ENCODE data around the gene GOLPH3L.
"Not testable (repeated sequence)": the region's sequence is repeated elsewhere in the genome, so short reads cannot be mapped to it uniquely, and the experiment has no call there.

GOLPH3L gene

DNA sequence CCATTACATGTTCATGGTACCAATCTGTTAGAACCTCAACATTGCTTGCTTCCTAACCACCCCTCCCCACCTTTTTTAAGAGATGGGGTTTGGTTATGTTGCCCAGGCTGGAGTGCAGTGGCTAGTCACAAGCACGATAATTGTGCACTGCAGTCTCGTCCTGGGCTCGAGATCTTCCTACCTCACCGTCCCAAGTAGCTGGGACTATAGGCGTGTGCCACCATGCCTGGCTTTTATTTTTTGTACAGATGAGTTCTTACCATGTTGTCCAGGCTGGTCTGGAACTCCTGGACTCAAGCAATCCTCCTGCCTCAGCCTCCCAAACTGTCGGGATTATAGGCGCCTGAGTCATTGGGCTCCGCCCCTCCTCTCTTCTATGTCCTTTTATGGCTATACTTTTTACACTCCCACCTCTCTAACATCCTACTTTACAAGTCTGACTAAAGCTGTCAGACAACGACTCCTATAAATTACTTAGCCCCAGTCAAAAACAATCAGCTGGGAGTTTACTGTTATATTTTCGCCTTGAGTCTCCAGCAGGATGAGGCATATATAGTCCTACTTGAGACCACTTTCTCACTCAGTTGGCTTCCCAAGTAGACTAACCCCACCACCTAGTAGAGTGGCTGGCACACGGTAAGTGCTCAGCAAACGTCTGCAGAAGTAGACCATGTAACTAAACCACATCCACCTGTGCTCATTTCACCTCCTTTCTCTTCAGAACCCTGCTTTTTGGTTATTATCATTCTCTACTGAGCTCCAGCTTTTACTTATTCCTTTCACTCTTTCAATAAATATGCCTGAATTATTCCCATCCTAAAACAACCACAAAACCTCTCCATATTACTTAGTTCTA, 81.4 kb downstream of the GOLPH3L start:
- DNase-seq (ENCODE audit: low read depth) = peak; percentile 49

DNA sequence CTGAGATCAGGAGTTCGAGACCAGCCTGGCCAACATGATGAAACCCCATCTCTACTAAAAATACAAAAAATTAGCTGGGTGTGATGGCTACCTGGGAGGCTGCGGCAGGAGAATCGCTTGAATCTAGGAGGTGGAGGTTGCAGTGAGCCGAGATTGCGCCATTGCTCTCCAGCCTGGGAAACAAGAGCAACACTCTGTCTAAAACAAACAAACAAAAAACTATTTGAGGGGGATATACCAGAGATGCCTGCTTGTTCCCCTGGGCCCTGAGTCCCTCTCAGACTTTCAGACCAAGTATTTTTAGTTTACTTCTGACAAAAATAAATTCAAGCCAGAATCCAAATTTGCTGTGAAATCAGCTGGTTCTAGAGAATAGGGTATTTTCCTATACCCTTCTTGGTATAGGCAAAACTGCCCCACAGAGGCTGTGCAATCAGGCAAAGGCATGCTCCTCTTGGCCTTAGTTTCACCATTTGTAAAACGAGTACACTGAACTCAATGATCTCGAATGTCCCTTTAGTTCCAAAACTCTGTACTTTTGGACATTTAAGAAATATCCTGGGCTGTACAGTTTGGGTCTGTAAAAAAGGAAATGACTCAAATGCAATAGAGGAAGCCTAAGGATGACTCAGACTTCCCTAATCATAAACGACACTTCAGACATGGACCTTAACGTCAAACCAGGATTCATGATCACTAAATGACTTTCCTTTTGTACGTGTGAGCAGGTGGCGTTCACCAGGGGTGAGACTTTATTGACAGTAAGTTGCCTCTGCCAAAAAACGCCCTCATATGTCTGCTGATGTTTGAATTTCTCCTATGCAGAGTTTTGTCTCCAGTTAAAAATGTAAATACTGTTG, 83.7 kb downstream of the GOLPH3L start:
- DNase-seq (ENCODE audit: low read depth) = peak; percentile 63

DNA sequence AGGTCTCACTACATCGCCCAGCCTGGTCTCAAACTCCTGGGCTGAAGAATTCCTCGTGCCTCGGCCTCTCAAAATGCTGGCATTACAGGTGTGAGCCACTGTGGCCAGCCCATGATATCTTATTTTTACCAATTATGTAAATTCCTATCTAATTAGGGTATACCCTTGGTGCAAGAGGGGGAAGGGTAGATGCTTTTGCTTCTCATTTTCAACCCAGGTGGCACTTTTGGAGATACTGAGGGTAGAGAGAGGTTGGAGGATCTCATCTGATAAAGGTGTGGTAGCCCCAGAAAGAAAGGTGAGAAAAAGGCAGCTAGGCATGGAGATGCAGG, 85.0 kb downstream of the GOLPH3L start:
- DNase-seq (ENCODE audit: low read depth) = no peak

DNA sequence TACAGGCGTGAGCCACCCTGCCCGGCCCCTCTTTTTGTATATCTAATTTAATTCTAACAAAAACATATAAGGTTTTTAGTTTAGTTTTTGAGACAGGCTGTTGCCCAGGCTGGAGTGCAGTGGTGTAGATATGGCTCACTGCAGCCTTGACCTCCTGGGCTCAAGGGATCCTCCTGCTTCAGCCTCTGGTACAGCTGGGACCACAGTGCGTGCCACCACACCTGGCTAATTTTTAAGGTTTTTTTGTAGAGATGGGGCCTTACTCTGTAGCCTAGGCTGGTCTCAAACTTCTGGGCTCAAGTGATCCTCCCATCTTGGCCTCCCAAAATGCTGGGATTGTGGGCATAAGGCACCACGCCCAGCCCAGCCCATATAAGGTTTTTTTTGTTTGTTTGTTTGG, 86.4 kb downstream of the GOLPH3L start:
- no peak for DNase-seq (ENCODE audit: low read depth)

DNA sequence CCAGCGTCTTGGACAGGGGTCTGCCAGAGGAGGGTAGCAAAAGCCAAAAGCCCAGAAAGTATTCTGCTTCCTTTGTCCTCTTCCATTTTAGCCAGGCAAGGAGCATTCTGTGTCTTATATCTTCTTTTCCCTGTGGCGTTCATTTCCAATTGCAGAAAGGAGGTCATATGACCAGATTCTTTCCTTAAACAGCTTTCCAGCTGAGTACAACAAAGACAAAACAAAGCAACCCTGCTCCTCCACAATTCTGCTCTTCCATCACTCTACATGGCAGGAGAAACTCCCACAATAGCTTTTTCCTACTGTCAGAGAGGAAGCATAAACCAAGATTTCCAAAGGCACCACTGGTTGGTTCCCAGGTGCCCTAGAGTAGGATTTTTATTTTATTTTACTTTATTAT, 87.2 kb downstream of the GOLPH3L start:
- DNase-seq (ENCODE audit: low read depth) = peak; percentile 77

DNA sequence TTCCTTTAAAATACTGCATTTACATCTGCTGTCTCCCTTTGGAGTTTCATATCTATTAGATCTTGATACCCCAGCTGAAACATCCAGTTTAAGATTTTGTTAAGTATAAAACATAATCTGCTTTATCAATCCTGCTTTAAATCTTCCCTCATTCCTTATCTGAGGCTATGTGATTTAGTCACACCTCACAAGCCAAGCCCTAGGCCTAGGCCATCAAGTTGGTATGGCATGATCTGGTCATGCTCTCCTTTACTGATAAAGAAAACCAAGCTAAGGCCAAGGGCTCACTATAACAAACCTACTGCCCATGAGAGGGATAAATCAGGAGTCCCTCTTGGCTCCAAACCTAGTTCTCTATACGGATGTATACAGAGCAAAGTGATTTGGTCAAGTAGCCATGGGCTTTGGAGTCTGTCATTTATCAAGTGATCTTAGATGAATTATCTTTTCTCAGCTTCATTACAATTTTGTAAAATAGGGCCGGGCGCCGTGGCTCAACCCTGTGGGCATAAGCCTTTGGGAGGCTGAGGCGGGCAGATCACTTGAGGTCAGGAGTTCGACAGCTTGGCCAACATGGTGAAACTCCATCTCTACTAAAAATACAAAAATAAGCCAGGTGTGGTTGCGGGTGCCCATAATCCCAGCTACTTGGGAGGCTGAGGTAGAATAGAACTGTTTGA, 90.4 kb downstream of the GOLPH3L start:
- no peak for DNase-seq (ENCODE audit: low read depth)

DNA sequence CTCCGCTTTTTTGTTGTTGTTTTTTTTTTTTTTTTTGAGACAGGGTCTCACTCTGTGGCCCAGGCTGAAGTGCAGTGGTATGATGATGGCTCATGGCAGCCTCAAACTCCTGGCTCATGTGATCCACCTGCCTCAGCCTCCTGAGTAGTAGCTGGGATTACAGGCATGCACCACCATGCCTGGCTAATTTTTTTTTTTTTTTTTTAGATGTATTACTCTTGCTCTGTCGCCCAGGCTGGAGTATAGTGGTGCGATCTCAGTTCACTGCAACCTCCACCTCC, 91.6 kb downstream of the GOLPH3L start:
- not testable (repeated sequence) for DNase-seq (ENCODE audit: low read depth)

DNA sequence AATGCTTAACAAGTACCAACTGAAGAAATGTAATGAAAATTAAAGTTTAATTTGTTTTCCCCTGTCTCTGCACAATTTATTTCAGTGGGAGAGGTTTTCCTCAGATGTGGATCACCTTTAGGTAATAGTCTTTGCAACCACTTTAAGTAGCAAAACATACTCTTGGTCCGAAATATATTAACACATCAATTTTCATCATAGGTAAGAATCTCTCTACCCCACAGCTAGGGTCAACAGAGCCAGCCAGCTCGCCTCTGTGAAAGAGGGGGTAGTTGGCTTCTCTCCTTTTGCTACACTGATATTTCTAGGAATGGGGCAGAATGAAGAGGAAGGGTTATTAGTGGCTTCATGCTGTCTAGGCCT, 92.7 kb downstream of the GOLPH3L start:
- no peak for DNase-seq (ENCODE audit: low read depth)

DNA sequence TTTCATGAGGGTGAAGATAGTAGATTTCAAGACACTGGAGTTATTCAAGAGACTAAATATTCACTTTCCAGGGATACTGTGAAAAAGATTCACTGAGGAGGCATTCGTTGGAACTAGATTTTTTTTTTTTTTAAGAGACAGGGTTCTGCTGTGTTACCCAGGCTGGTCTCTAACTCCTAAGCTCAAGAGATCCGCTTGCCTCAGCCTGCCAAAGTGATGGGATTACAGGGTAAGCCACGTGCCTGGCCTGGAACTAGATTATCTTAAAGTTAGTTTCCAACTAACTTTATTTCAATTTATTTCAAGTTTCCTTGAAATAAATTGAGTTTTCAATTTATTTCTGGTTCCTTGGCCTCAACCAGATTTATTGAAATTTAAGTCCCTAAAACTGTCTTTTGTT, 93.2 kb downstream of the GOLPH3L start:
- no peak for DNase-seq (ENCODE audit: low read depth)

DNA sequence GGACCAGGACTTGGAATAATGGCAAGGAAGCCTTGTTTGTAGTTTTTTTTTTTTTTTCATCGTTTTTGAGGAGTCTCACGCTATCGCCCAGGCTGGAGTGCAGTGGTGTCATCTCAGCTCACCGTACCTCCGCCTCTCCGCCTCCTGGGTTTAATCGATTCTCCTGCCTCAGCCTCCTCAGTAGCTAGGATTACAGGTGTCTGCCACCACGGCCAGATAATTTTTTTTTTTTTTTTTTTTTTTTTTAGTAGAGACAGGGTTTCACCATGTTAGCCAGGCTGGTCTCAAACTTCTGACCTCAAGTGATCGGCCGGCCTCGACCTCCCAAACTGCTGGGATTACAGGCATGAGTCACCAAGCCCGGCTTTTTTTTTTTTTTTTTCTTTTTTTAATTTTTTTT, 94.6 kb downstream of the GOLPH3L start:
- not testable (repeated sequence) for DNase-seq (ENCODE audit: low read depth)

DNA sequence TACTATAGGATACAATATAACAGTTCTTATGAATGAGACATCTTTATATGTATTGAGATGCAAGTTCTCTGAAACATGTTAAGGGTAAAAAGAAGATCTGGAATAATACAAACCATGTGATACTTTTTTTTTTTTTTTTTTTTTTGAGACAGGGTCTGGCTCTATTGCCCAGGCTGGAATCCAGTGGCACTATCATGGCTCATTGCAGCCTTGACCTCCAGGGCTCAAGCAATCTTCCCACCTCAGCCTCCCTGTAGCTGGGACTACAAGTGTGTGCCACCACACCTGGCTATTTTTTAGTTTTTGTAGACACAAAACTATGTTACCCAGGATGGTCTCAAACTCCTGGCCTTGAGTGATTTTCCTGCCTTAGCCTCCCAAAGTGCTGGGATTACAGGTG, 95.4 kb downstream of the GOLPH3L start:
- no peak for DNase-seq (ENCODE audit: low read depth)

DNA sequence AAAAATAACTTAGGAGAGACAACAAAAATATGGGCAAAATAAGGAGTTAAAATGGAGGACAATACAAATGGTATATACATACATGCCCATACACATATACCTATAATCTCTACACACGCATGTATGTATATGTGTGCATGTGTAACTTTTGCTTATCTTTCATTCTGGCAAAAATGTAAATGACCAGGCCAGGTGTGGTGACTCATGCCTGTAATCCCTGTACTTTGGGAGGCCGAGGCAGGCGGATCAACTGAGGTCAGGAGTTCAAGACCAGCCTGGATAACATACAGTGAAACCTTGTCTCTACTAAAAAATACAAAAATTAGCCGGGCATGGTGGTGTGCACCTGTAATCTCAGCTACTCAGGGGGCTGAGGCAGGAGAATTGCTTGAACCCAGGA, 98.6 kb downstream of the GOLPH3L start:
- not testable (repeated sequence) for DNase-seq (ENCODE audit: low read depth)

DNA sequence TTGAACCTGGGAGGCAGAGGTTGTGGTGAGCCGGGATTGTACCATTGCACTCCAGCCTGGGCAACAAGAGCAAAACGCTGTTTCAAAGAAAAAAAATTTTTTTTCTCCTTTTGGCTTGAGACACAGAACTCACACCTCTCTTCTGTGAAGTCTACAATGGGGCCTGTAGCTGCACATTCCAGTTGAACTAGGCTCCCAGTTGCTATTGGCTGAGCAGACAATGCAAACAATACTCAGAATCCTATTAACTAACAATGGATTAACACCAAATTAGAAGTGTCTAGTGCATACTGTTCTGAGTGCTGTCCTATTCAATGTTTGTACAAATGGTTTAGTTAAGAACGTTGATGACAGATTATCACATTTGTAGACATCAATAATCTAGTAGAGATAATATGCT, 100.0 kb downstream of the GOLPH3L start:
- no peak for DNase-seq (ENCODE audit: low read depth)

Data from amniotic epithelial cell (primary cell).